Breast epithelium (tissue), 4 donors: ENCODE data around the gene DUSP9. TPM values are rescaled to one million over a fixed set of nuclear protein-coding genes. Genes with fewer than 3 reads are reported as not detected.

Experiments
- DNase-seq, 2 donors: peaks; one replicate each; pipeline ENCODE4 v3.0.0-alpha.2; 2019; ENCODE audit warnings: low spot score in 2 of 2
- H3K27ac ChIP-seq, 2 donors: fragments of 200-600 bp; sonication (generic) in 1 of 2; one replicate each; pipeline ENCODE4 v1.5.1; 2016 to 2019; ENCODE audit warnings: mild to moderate bottlenecking in 1 of 2
- H3K27me3 ChIP-seq, 2 donors: fragments of 200-600 bp; sonication (generic) in 1 of 2; one replicate each; pipeline versions ENCODE4 v1.5.1 to v1.6.0; 2017 to 2019; ENCODE audit warnings: control low read depth in 1 of 2, mild to moderate bottlenecking in 1 of 2
- H3K36me3 ChIP-seq: fragments of 200-600 bp; one replicate; pipeline ENCODE4 v1.5.1; 2019
- H3K4me1 ChIP-seq, 2 donors: fragments of 200-600 bp; sonication (generic); one replicate each; pipeline ENCODE4 v1.5.1; 2016 to 2019; ENCODE audit warnings: control low read depth in 1 of 2
- H3K4me3 ChIP-seq, 3 donors: fragments of 200-600 bp; sonication (generic); 1 replicate in 2 of 3; 2 replicates in 1 of 3; pipeline ENCODE4 v1.5.1; 2016 to 2019; ENCODE audit warnings: mild to moderate bottlenecking in 3 of 3, moderate library complexity in 2 of 3
- H3K9me3 ChIP-seq, 2 donors: fragments of 200-600 bp; sonication (generic) in 1 of 2; one replicate each; pipeline ENCODE4 v1.5.1; 2016 to 2019; ENCODE audit warnings: control low read depth in 1 of 2
- CTCF ChIP-seq, 3 donors: fragments of 450-650 bp; IDR thresholded peaks; one replicate each; pipeline ENCODE4 v1.5.1; 2016 to 2017; ENCODE audit warnings: antibody characterized with exemption in 3 of 3, mild to moderate bottlenecking in 3 of 3, moderate library complexity in 3 of 3
- POLR2A ChIP-seq: fragments of 450-650 bp; IDR thresholded peaks from one replicate; pipeline ENCODE4 v1.6.1; 2016; ENCODE audit warnings: antibody characterized with exemption, mild to moderate bottlenecking, moderate library complexity
- POLR2AphosphoS5 ChIP-seq, 3 donors: sonication (generic); formaldehyde crosslinking; IDR thresholded peaks; one replicate each; pipeline ENCODE4 v1.6.1; 2017; ENCODE audit warnings: antibody characterized with exemption in 3 of 3
- intact Hi-C: fragments of 100-400 bp; cut with DNase I; formaldehyde crosslinking; loops from one replicate; pipeline ENCODE4 v1.15.1; 2023; ENCODE audit warnings: low total_unique reads
- total RNA-seq, 3 donors: library from RNA; depleted of rRNA; stranded (reverse); fragments of >200 nt; gene quantifications; one replicate each; pipeline ENCODE4 v1.1.0, GENCODE V29; 2016

The DUSP9 gene
- total RNA-seq, 3 donors from 2014 or later = 0.33 to 0.73 TPM; not detected in 1

- H3K4me3 ChIP-seq = no peak overlapping the region
- no peak for DNase-seq
- intact Hi-C loops = no loop called here
- peaks cover 0 to 99% of the 10 kb centered on the region in 2 donors for H3K27me3 ChIP-seq
- H3K27ac ChIP-seq = no peak overlapping the region
- H3K4me1 ChIP-seq = no peaks in the 10 kb centered on the region
- H3K36me3 ChIP-seq = no peaks in the 10 kb centered on the region
- no peaks in the 10 kb centered on the region for H3K9me3 ChIP-seq
- TF ChIP-seq POLR2A (no peak), CTCF (IDR thresholded peaks at IDR 0.05) (no peak), POLR2AphosphoS5 (IDR thresholded peaks at IDR 0.05) (no peak)
Observed at GRCh38 chrX:153637121-153638040, 9.6 kb upstream of the DUSP9 start.

GRCh38 chrX:153638041-153638371 lies 9.0 kb upstream of the DUSP9 start:
- Histone ChIP-seq H3K9me3 (no peaks in the 10 kb centered on the region), H3K4me1 (no peaks in the 10 kb centered on the region), H3K27me3 (peaks cover 0 to 99% of the 10 kb centered on the region in 2 donors), H3K27ac (no peak overlapping the region), H3K4me3 (no peak overlapping the region), H3K36me3 (no peaks in the 10 kb centered on the region)
- TF ChIP-seq POLR2AphosphoS5 (IDR thresholded peaks at IDR 0.05) (no peak), CTCF (IDR thresholded peaks at IDR 0.05) (no peak), POLR2A (no peak)
- no peak for DNase-seq
- intact Hi-C loops = no loop called here

GRCh38 chrX:153638436-153639176 lies 8.4 kb upstream of the DUSP9 start:
- intact Hi-C loops = no loop called here
- Histone ChIP-seq H3K36me3 (no peaks in the 10 kb centered on the region), H3K27ac (no peak overlapping the region), H3K4me3 (no peak overlapping the region), H3K9me3 (no peaks in the 10 kb centered on the region), H3K4me1 (no peaks in the 10 kb centered on the region), H3K27me3 (peaks cover 0 to 99% of the 10 kb centered on the region in 2 donors)
- no peak for DNase-seq
- TF ChIP-seq POLR2A (no peak), POLR2AphosphoS5 (IDR thresholded peaks at IDR 0.05) (no peak), CTCF (IDR thresholded peaks at IDR 0.05) (no peak)

DNA sequence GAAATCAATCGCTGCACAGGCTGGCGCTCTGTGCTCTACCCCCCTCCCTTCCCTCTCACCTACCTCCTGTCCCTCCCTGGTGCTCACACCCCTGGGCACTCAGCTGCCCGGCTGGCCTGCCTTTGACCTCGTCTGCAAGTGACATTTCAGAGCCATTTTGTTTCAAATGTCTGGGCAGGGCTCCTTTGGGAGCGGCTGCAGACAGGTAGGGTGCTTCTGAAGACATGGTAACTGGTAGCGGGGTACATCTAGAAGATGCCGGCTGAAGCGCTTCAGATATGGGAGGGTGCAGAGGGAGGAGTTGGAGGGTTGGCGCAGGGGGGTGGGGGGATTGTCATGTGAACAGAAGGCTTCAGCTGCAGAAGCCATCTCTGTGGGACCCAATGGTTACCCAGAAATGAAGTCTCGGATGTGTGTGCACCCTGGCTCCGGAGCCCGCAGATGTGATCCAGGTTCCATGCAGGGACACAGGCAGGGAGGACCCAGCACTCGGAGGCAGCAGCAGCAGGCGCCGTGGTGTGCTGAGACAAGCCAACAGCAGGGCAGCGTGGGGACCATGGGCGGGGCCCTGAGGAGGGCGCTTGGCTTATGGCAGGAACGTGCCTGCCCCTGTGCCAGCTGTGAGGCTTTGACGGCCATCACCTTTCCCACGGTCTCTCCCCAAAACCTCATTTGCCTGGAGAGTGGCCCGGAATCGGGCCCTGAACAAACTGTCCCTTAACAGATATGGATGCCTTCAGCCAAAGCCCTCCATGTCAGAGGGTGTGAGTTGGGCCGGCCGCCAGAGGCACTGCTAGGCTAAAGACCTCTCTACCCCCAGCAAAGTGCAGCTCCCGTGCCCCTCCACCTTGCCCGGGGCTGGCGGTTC lies 7.6 kb upstream of the DUSP9 start:
- no peak for TF ChIP-seq CTCF (IDR thresholded peaks at IDR 0.05)
- TF ChIP-seq POLR2AphosphoS5 (IDR thresholded peaks at IDR 0.05) = no peak
- no peak for TF ChIP-seq POLR2A
- Histone ChIP-seq H3K4me1 (no peaks in the 10 kb centered on the region), H3K9me3 (no peaks in the 10 kb centered on the region), H3K27me3 (peaks cover 0 to 95% of the 10 kb centered on the region in 2 donors), H3K4me3 (no peak overlapping the region), H3K36me3 (no peaks in the 10 kb centered on the region), H3K27ac (no peak overlapping the region)
- intact Hi-C loops = no loop called here
- no peak for DNase-seq
